Smooth muscle cell (in vitro differentiated cells): ENCODE measurements around the gene KCNN1. TPM values are rescaled to one million over a fixed set of nuclear protein-coding genes. Genes with fewer than 3 reads are reported as not detected.

Experiments
- DNase-seq: peaks from one replicate; lab custom pipeline; 2025; ENCODE audit not compliant: unreplicated experiment; lab: John Stamatoyannopoulos, UW
- H2AFZ ChIP-seq: fragments of 200-600 bp; sonication (generic); 2 replicates; pipeline ENCODE4 v1.6.0; 2016; ENCODE audit warnings: antibody characterized with exemption, low read depth, mild to moderate bottlenecking
- H3F3A ChIP-seq: fragments of 200-600 bp; sonication (generic); 2 replicates; pipeline ENCODE4 v1.6.0; 2017; ENCODE audit warnings: antibody characterized with exemption, low read depth
- H3K27ac ChIP-seq: fragments of 200-600 bp; sonication (generic); 2 replicates; pipeline ENCODE4 v1.5.1; 2016; ENCODE audit warnings: low read depth, mild to moderate bottlenecking
- H3K27me3 ChIP-seq: fragments of 200-600 bp; sonication (generic); 2 replicates; pipeline ENCODE4 v1.6.1; 2016; ENCODE audit warnings: low read depth, mild to moderate bottlenecking
- H3K36me3 ChIP-seq: fragments of 200-600 bp; sonication (generic); 2 replicates; pipeline ENCODE4 v1.5.1; 2016; ENCODE audit warnings: low read depth
- H3K4me1 ChIP-seq: fragments of 200-600 bp; sonication (generic); 2 replicates; pipeline ENCODE4 v1.5.1; 2016; ENCODE audit warnings: low read depth
- H3K4me2 ChIP-seq: fragments of 200-600 bp; sonication (generic); 2 replicates; pipeline ENCODE4 v1.6.0; 2016; ENCODE audit warnings: mild to moderate bottlenecking
- H3K4me3 ChIP-seq: fragments of 200-600 bp; sonication (generic); 2 replicates; pipeline ENCODE4 v1.5.1; 2016; ENCODE audit warnings: mild to moderate bottlenecking
- H3K79me2 ChIP-seq: fragments of 200-600 bp; sonication (generic); 2 replicates; pipeline ENCODE4 v1.6.0; 2016; ENCODE audit warnings: low read depth, mild to moderate bottlenecking
- H3K9ac ChIP-seq: fragments of 200-600 bp; sonication (generic); 2 replicates; pipeline ENCODE4 v1.6.0; 2016; ENCODE audit warnings: low read depth
- H3K9me3 ChIP-seq: fragments of 200-600 bp; sonication (generic); replicated peaks from 2 replicates; pipeline ENCODE4 v1.5.1; 2016; ENCODE audit warnings: low read depth
- H4K20me1 ChIP-seq: fragments of 200-600 bp; sonication (generic); 2 replicates; pipeline ENCODE4 v1.6.0; 2016; ENCODE audit warnings: low read depth
- WGBS: methylation state at CpG from one replicate; pipeline ENCODE4 v1.1.7; 2016; ENCODE audit warnings: low lambda C conversion rate; 5-methylcytosine and 5-hydroxymethylcytosine counted together
- polyA plus RNA-seq: library from polyadenylated mRNA; unstranded; fragments of >200 nt; fragmentation: Nextera tagmentation; extraction: Ambion mirVana; gene quantifications from 2 replicates; pipeline ENCODE4 v1.2.1, GENCODE V29; 2016
- total RNA-seq: library from RNA; depleted of rRNA; stranded (reverse); fragments of >200 nt; gene quantifications from 2 replicates; pipeline ENCODE4 v1.2.3, GENCODE V29; 2014
- TF ChIP-seq, protein P1 (sequence below): fragments of 200-600 bp; sonication (generic); IDR thresholded peaks from 2 replicates; pipeline ENCODE4 v1.5.1; 2017; ENCODE audit warnings: borderline replicate concordance, mild to moderate bottlenecking, antibody characterized with exemption; ENCODE audit not compliant: insufficient read depth, poor library complexity, severe bottlenecking

Gene KCNN1
- total and polyA plus RNA-seq, 2 experiments from 2014 or later: 0.22 to 4.2 TPM

GRCh38 chr19:17942582-17943273, 24.2 kb upstream of the KCNN1 start:
- H3K27ac ChIP-seq: no peak overlapping the region
- whole genome bisulfite sequencing: 85% methylated on average over 29 of the region's 41 CpGs

DNA sequence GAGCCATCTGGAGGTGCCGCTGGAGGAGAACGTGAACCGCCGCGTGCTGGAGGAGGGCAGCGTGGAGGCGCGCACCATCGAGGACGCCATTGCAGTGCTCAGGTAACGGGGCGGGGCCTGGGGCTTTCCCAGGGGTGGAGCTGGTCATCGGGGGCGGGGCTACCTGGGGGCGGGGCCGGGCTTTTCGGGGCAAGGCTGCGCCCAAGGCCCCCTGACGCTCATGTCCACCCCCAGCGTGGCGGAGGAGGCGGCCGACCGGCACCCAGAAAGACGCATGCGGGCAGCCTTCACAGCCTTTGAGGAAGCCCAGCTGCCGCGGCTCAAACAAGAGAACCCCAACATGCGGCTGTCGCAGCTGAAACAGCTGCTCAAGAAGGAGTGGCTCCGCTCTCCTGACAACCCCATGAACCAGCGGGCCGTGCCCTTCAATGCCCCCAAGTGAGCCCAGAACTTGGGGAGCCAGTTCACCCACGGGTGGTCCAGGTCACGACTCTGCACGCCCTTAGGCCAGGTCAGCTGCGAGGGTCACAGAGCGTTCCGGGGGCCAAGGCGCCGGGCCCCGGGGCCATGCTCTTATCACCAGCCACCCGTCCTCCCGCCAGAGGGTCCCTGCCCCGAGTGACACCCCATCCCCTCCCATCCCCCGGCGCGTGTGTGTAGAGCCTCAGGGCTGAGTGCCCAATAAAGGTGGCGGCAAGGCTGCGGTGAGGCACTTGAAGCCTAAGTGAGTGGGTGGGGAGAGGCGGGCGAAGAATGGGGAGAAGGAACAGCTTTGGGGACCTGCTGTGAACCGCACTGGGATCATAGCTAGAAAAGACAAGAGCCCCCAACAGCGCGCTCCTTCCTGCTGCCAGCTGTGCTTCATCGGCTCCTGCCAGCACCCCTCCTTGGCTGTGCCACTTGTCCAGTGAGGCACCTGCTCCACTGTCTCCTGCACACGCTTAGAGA, 23.4 kb upstream of the KCNN1 start:
- Histone ChIP-seq H3K4me3 (no peak overlapping the region), H3K9me3 (no peaks in the 10 kb centered on the region), H3F3A (no peaks in the 10 kb centered on the region), H3K9ac (no peak overlapping the region), H2AFZ (no peak overlapping the region), H3K4me2 (no peak overlapping the region), H3K79me2 (no peaks in the 10 kb centered on the region), H4K20me1 (peaks cover 6% of the 10 kb centered on the region), H3K4me1 (peaks cover 5% of the 10 kb centered on the region), H3K36me3 (no peaks in the 10 kb centered on the region), H3K27ac (no peak overlapping the region), H3K27me3 (peaks cover 1% of the 10 kb centered on the region)
- WGBS: 92% methylated on average over 37 of the region's 57 CpGs
- no peak for DNase-seq
- TF ChIP-seq, protein P1, sequence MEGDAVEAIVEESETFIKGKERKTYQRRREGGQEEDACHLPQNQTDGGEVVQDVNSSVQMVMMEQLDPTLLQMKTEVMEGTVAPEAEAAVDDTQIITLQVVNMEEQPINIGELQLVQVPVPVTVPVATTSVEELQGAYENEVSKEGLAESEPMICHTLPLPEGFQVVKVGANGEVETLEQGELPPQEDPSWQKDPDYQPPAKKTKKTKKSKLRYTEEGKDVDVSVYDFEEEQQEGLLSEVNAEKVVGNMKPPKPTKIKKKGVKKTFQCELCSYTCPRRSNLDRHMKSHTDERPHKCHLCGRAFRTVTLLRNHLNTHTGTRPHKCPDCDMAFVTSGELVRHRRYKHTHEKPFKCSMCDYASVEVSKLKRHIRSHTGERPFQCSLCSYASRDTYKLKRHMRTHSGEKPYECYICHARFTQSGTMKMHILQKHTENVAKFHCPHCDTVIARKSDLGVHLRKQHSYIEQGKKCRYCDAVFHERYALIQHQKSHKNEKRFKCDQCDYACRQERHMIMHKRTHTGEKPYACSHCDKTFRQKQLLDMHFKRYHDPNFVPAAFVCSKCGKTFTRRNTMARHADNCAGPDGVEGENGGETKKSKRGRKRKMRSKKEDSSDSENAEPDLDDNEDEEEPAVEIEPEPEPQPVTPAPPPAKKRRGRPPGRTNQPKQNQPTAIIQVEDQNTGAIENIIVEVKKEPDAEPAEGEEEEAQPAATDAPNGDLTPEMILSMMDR: no peak

More at GRCh38 chr19:17942582-17943273, 24.2 kb upstream of the KCNN1 start:
- no peaks in the 10 kb centered on the region for H3K79me2 ChIP-seq
- no peaks in the 10 kb centered on the region for H3K27me3 ChIP-seq
- peaks cover 9% of the 10 kb centered on the region for H4K20me1 ChIP-seq
- no peak for DNase-seq
- no peaks in the 10 kb centered on the region for H3F3A ChIP-seq
- no peak overlapping the region for H3K9ac ChIP-seq
- no peaks in the 10 kb centered on the region for H3K36me3 ChIP-seq
- no peak overlapping the region for H2AFZ ChIP-seq
- no peak overlapping the region for H3K4me3 ChIP-seq
- no peaks in the 10 kb centered on the region for H3K9me3 ChIP-seq
- no peak overlapping the region for H3K4me2 ChIP-seq
- TF ChIP-seq, protein P1: no peak
- H3K4me1 ChIP-seq: peaks cover 4% of the 10 kb centered on the region

DNA sequence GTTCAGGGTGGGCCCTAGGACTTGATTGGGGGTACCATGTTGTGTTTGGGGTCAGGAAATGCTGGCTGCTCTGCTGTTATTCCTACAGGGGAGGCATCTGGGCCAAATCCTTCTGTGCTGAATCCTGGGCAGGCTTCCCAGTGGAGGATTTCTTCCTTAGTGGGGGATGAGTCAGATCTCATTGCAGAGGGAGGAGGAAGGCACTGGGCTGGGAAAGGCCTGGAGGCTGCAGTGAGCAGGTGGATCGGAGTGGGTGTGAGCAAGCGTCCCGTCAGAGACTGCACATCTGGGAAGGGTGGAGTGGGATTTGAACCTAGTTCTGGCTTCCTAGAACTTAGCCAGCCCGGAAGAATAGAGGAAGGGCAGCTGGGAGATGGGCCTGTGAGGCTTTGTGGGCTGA, 22.6 kb upstream of the KCNN1 start:
- Histone ChIP-seq H3K27ac (no peak overlapping the region), H3K27me3 (peaks cover 9% of the 10 kb centered on the region), H3K4me1 (peaks cover 11% of the 10 kb centered on the region), H3F3A (no peaks in the 10 kb centered on the region), H3K79me2 (no peaks in the 10 kb centered on the region), H3K9me3 (no peaks in the 10 kb centered on the region), H3K4me3 (no peak overlapping the region), H3K36me3 (no peaks in the 10 kb centered on the region), H2AFZ (no peak overlapping the region), H3K9ac (no peak overlapping the region), H3K4me2 (no peak overlapping the region), H4K20me1 (peaks cover 4% of the 10 kb centered on the region)
- 71% methylated on average over 4 of the region's 4 CpGs for WGBS
- TF ChIP-seq, protein P1: no peak
- no peak for DNase-seq
